ENCODE measurements around the gene DUSP10. TPM values are rescaled to one million over a fixed set of nuclear protein-coding genes. Genes with fewer than 3 reads are reported as not detected.
A peak's percentile ranks its signal among the peaks of the same experiment; 100 is the strongest.

DUSP10 gene
- total and polyA plus RNA-seq, 4 experiments from 2014 or later = 3.8 to 9.9 (median 4.3) TPM

DNA sequence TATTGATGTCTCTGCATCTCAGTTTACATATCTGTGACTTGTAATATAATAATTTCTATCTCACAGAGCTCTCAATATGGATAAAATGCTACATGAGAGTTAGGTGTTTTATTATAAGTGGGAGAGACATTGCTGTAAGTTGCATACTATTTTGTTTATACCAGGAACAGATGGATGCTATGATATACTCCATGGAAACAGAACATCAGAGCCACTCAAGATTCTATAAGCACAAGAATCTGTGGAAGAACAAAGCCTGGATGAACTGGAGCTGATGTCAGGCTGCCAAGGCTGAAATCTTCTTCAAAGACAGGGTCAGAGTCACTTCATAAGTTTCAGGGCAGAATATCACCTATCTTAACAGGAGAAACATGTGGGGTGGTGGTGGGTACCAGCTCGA is 30.2 kb downstream of the DUSP10 start:
- Histone ChIP-seq H3K27me3 (ENCODE audit: insufficient read depth, low read length) (no peaks in the 10 kb centered on the region), H3K4me1 (ENCODE audit: insufficient read depth, low read length) (peaks cover 98% of the 10 kb centered on the region), H3K9me3 (ENCODE audit: control insufficient read depth in 1 of 2, low read length in 2 of 2) (no peaks in the 10 kb centered on the region), H3K36me3 (ENCODE audit: insufficient read depth, low read length) (no peaks in the 10 kb centered on the region), H3K27ac (ENCODE audit: low read depth, low read length) (peak overlapping the region; percentile 70), H3K4me3 (ENCODE audit: low read length in 2 of 2) (no peak overlapping the region)
- no peaks in the 10 kb centered on the region for H3K27me3 Mint-ChIP-seq
- ChIA-PET POLR2A (ENCODE audit: partially characterized antibody) (interaction anchor here (1.0 to 8.8 kb wide), 11 partner anchors 11 to 1001 kb away, joined by 3 to 192 read pairs (median 8); partner anchors contain the start of genes AIDA, BROX and DUSP10), CTCF (ENCODE audit: partially characterized antibody) (interaction anchor here (1.6 to 1.8 kb wide), 2 partner anchors 18 to 21 kb away, joined by 5 read pairs; no protein-coding TSS in a partner anchor)
- intact Hi-C loops (cut with micrococcal nuclease) = loop anchor here (2.0 to 5.0 kb wide), 2 partner anchors 49 to 67 kb away; no protein-coding TSS in a partner anchor
- peaks cover 0 to 2% (median 0%) of the 10 kb centered on the region in 8 donors for H3K9me3 Mint-ChIP-seq
- peaks cover 56 to 95% (median 77%) of the 10 kb centered on the region in 4 donors for H3K4me1 Mint-ChIP-seq
- peaks cover 0 to 3% of the 10 kb centered on the region in 2 donors for H3K36me3 Mint-ChIP-seq
- peak overlapping the region; percentile 87 to 97 (median 93) for H3K27ac Mint-ChIP-seq
- H3K4me3 Mint-ChIP-seq = peak overlapping the region in 3 of 8 donors; percentile 27 to 72 (median 34)
- no peak for DNase-seq

DNA sequence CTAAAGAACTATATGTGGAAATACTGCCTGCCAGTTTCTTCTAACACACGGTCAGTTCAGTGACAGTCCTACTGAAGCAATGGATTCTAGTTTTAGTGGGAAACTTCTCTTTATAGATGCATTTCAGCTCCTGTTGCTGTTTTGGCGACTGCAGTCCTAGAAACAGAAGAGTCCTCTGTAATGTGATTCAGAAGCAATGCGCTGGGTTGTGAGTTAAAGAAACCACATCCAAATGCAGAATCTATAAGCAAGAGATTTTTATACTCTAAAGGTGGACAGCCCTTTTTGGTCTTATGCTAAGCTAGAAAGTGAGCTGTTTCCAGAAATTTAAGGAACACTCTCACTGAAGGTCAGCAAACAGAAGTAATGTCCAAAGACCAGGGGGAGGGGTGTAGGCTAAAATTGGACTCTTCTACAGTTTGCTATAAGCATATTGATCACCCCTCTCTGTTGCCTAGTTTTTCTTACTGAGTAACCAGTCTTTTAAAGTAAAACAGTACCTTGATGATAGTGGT is 30.8 kb downstream of the DUSP10 start:
- H3K36me3 ChIP-seq (ENCODE audit: insufficient read depth, low read length) = no peaks in the 10 kb centered on the region
- ChIA-PET POLR2A (ENCODE audit: partially characterized antibody) (interaction anchor here (0.7 to 8.8 kb wide), 3 partner anchors 26 to 90 kb away, joined by 3 to 192 read pairs (median 3); partner anchors contain the start of gene DUSP10), CTCF (ENCODE audit: partially characterized antibody) (interaction anchor here (1.6 to 3.9 kb wide), 2 partner anchors 20 to 30 kb away, joined by 5 to 18 read pairs; partner anchors contain the start of gene DUSP10)
- H3K4me1 ChIP-seq (ENCODE audit: insufficient read depth, low read length) = peaks cover 95% of the 10 kb centered on the region
- peaks cover 0 to 3% of the 10 kb centered on the region in 2 donors for H3K36me3 Mint-ChIP-seq
- H3K9me3 ChIP-seq (ENCODE audit: control insufficient read depth in 1 of 2, low read length in 2 of 2) = no peaks in the 10 kb centered on the region
- H3K27ac Mint-ChIP-seq = peak overlapping the region; percentile 87 to 97 (median 93)
- no peak for DNase-seq
- peak overlapping the region in 1 of 8 donors; percentile 72 for H3K4me3 Mint-ChIP-seq
- H3K27me3 ChIP-seq (ENCODE audit: insufficient read depth, low read length) = no peaks in the 10 kb centered on the region
- no peaks in the 10 kb centered on the region for H3K27me3 Mint-ChIP-seq
- H3K9me3 Mint-ChIP-seq = peaks cover 0 to 2% (median 0%) of the 10 kb centered on the region in 8 donors
- peak overlapping the region; percentile 70 for H3K27ac ChIP-seq (ENCODE audit: low read depth, low read length)
- intact Hi-C loops (cut with micrococcal nuclease) = loop anchor here (5.0 kb wide), 1 partner anchor 49 kb away; no protein-coding TSS in a partner anchor
- H3K4me1 Mint-ChIP-seq = peaks cover 57 to 93% (median 76%) of the 10 kb centered on the region in 4 donors
- no peak overlapping the region for H3K4me3 ChIP-seq (ENCODE audit: low read length in 2 of 2)

DNA sequence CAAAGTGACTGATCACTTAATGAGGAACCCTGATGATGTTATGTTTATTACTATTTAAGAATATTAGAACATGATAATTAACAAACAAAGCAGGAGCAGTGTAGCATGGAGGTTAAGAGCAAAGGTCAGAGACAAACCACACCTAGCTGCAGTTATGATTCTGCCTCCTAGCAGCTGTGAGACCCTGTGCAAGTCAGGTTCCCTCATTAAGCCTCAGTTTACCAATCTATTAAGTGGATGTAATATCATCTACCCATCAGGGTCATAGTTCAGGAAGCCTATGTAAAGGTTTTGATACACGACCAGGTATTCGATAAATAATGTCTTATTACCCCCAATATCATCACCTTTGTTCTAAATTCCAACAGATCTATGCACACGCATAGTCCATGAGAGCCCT is 32.0 kb downstream of the DUSP10 start:
- ChIA-PET POLR2A (ENCODE audit: partially characterized antibody) (interaction anchor here (1.0 to 8.8 kb wide), 2 partner anchors 32 to 67 kb away, joined by 3 to 192 read pairs; partner anchors contain the start of gene DUSP10), CTCF (ENCODE audit: partially characterized antibody) (interaction anchor here (0.9 to 3.9 kb wide), 3 partner anchors 9 to 141 kb away, joined by 3 to 18 read pairs (median 3); partner anchors contain the start of gene DUSP10)
- Histone ChIP-seq H3K4me3 (ENCODE audit: low read length in 2 of 2) (no peak overlapping the region), H3K27ac (ENCODE audit: low read depth, low read length) (peak overlapping the region; percentile 63), H3K4me1 (ENCODE audit: insufficient read depth, low read length) (peaks cover 82% of the 10 kb centered on the region), H3K9me3 (ENCODE audit: control insufficient read depth in 1 of 2, low read length in 2 of 2) (no peaks in the 10 kb centered on the region), H3K36me3 (ENCODE audit: insufficient read depth, low read length) (no peaks in the 10 kb centered on the region), H3K27me3 (ENCODE audit: insufficient read depth, low read length) (no peaks in the 10 kb centered on the region)
- intact Hi-C loops (cut with micrococcal nuclease) = loop anchor here (5.0 kb wide), 1 partner anchor 48 kb away; no protein-coding TSS in a partner anchor
- DNase-seq = no peak
- no peak overlapping the region for H3K4me3 Mint-ChIP-seq
- H3K36me3 Mint-ChIP-seq = peaks cover 6 to 9% of the 10 kb centered on the region in 2 donors
- peaks cover 53 to 89% (median 70%) of the 10 kb centered on the region in 4 donors for H3K4me1 Mint-ChIP-seq
- H3K9me3 Mint-ChIP-seq = peaks cover 0 to 2% (median 0%) of the 10 kb centered on the region in 8 donors
- H3K27ac Mint-ChIP-seq = peak overlapping the region in 6 of 7 donors; percentile 85 to 95 (median 92)
- no peaks in the 10 kb centered on the region for H3K27me3 Mint-ChIP-seq

DNA sequence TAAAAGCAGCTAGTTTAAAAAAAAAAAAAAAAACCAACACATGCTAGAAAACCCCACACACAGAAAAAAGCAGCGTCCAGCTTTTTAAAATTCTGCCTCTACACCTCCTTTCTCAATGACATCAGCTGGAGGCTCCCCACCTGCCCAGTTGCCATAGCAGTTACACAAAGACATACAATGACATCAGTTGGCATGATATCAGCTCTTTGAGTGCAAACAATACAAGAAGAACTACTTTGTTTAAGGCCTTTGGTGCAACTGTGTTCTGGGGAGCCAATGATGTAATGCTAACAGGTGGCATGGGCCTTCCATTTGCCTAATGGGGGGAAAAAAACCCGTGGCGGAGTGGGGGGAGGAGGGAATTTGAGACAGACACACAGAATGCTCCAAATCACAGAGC is 32.9 kb downstream of the DUSP10 start:
- intact Hi-C loops (cut with micrococcal nuclease) = loop anchor here (1.0 kb wide), 2 partner anchors 20 to 33 kb away; partner anchors contain the start of gene DUSP10
- peaks cover 74% of the 10 kb centered on the region for H3K4me1 ChIP-seq (ENCODE audit: insufficient read depth, low read length)
- ChIA-PET POLR2A (ENCODE audit: partially characterized antibody) (interaction anchor here (1.5 to 8.8 kb wide), 2 partner anchors 11 to 33 kb away, joined by 4 to 192 read pairs; partner anchors contain the start of gene DUSP10), CTCF (ENCODE audit: partially characterized antibody) (interaction anchor here (0.7 to 3.9 kb wide), 4 partner anchors 10 to 147 kb away, joined by 3 to 18 read pairs (median 4); partner anchors contain the start of gene DUSP10)
- no peaks in the 10 kb centered on the region for H3K27me3 Mint-ChIP-seq
- peak; percentile 64 to 94 (median 72) for DNase-seq
- H3K9me3 Mint-ChIP-seq = peaks cover 0 to 2% (median 0%) of the 10 kb centered on the region in 8 donors
- no peak overlapping the region for H3K4me3 ChIP-seq (ENCODE audit: low read length in 2 of 2)
- peak overlapping the region; percentile 85 to 95 (median 94) for H3K27ac Mint-ChIP-seq
- peaks cover 15 to 17% of the 10 kb centered on the region in 2 donors for H3K36me3 Mint-ChIP-seq
- peak overlapping the region in 3 of 8 donors; percentile 14 to 48 (median 41) for H3K4me3 Mint-ChIP-seq
- H3K27ac ChIP-seq (ENCODE audit: low read depth, low read length) = peak overlapping the region; percentile 63
- peaks cover 45 to 81% (median 64%) of the 10 kb centered on the region in 4 donors for H3K4me1 Mint-ChIP-seq
- no peaks in the 10 kb centered on the region for H3K9me3 ChIP-seq (ENCODE audit: control insufficient read depth in 1 of 2, low read length in 2 of 2)
- H3K27me3 ChIP-seq (ENCODE audit: insufficient read depth, low read length) = no peaks in the 10 kb centered on the region
- peaks cover 5% of the 10 kb centered on the region for H3K36me3 ChIP-seq (ENCODE audit: insufficient read depth, low read length)

DNA sequence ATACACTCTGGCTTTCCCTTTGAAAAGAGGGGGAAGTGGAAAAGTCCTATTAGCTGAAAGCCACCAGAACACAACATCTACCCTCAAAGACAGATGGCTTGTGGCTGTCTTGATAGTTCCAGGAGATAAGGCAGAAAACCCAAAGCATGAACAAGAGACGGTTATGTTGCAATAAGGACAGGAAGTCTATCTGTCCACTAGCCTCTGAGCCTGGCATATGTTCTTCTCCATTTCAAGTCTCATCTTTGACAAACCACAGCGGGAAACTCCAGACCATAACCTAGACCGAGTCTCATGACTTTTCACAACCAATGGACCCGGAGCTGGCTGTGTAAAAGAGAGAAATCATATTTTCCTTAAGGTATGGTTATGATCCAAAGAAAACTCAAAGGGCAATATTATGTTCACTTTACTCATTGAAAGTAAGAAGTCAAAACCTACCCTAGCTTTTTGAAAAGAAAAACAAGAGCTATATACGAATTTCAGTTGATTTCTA is 33.8 kb downstream of the DUSP10 start:
- Histone ChIP-seq H3K9me3 (ENCODE audit: control insufficient read depth in 1 of 2, low read length in 2 of 2) (no peaks in the 10 kb centered on the region), H3K36me3 (ENCODE audit: insufficient read depth, low read length) (peaks cover 5% of the 10 kb centered on the region), H3K27ac (ENCODE audit: low read depth, low read length) (peak overlapping the region; percentile 63), H3K27me3 (ENCODE audit: insufficient read depth, low read length) (no peaks in the 10 kb centered on the region), H3K4me3 (ENCODE audit: low read length in 2 of 2) (no peak overlapping the region), H3K4me1 (ENCODE audit: insufficient read depth, low read length) (peaks cover 65% of the 10 kb centered on the region)
- Mint-ChIP-seq H3K27me3 (no peaks in the 10 kb centered on the region), H3K36me3 (peaks cover 18 to 21% of the 10 kb centered on the region in 2 donors), H3K27ac (peak overlapping the region; percentile 85 to 95 (median 94)), H3K4me1 (peaks cover 43 to 73% (median 58%) of the 10 kb centered on the region in 4 donors), H3K4me3 (peak overlapping the region in 6 of 8 donors; percentile 0 to 48 (median 40)), H3K9me3 (peaks cover 0 to 2% (median 0%) of the 10 kb centered on the region in 8 donors)
- DNase-seq = peak; percentile 52 to 89 (median 63)
- ChIA-PET POLR2A (ENCODE audit: partially characterized antibody) (interaction anchor here (1.0 to 8.8 kb wide), 4 partner anchors 12 to 34 kb away, joined by 3 to 192 read pairs (median 4); partner anchors contain the start of gene DUSP10), CTCF (ENCODE audit: partially characterized antibody) (interaction anchor here (1.6 to 3.9 kb wide), 2 partner anchors 33 to 142 kb away, joined by 3 to 18 read pairs; partner anchors contain the start of gene DUSP10)
- intact Hi-C loops (cut with micrococcal nuclease) = loop anchor here (1.0 kb wide), 2 partner anchors 19 to 34 kb away; partner anchors contain the start of gene DUSP10

DNA sequence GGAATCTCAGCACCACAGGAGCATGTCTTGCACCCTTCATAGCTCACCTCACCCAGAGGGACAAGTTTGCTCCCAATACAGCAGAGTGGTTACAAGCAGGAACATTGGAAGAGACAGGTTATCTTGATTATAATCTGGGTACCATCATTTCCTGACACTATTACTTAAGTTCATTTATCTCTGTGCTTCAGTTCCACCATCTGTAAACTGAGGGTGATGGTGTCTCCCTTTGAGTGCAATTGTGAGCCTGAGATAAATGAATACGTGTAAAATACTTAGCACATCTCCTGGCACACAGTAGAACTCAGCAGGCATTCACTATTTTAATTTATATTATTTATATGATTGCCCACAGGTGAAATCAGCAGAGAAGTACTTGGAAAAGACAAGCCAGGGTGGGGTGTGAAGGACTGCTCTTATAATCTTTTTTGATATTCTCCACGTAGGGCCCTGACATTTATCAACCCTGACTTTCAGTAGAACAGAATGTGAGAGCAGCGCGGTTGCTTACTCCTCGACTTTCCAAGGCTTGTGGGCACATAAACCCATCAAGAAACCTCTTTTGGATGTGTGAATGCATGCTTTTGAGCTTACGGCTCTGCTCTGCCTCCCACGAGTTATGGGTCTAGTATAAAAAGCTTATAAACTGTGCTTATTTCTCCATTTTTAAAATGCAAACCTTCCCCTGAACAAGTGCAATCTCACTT is 34.9 kb downstream of the DUSP10 start:
- Mint-ChIP-seq H3K4me3 (peak overlapping the region in 1 of 8 donors; percentile 43), H3K4me1 (peaks cover 33 to 62% (median 48%) of the 10 kb centered on the region in 4 donors), H3K27ac (peak overlapping the region in 3 of 7 donors; percentile 29 to 72 (median 71)), H3K27me3 (no peaks in the 10 kb centered on the region), H3K9me3 (peaks cover 0 to 2% (median 0%) of the 10 kb centered on the region in 8 donors), H3K36me3 (peaks cover 24 to 26% of the 10 kb centered on the region in 2 donors)
- Histone ChIP-seq H3K4me1 (ENCODE audit: insufficient read depth, low read length) (peaks cover 55% of the 10 kb centered on the region), H3K4me3 (ENCODE audit: low read length in 2 of 2) (no peak overlapping the region), H3K36me3 (ENCODE audit: insufficient read depth, low read length) (peaks cover 5% of the 10 kb centered on the region), H3K27ac (ENCODE audit: low read depth, low read length) (no peak overlapping the region), H3K9me3 (ENCODE audit: control insufficient read depth in 1 of 2, low read length in 2 of 2) (no peaks in the 10 kb centered on the region), H3K27me3 (ENCODE audit: insufficient read depth, low read length) (no peaks in the 10 kb centered on the region)
- ChIA-PET CTCF (ENCODE audit: partially characterized antibody) (interaction anchor here (3.9 kb wide), 1 partner anchor 34 kb away, joined by 18 read pairs; the partner anchor contains the start of gene DUSP10), POLR2A (ENCODE audit: partially characterized antibody) (interaction anchor here (1.2 to 8.8 kb wide), 3 partner anchors 18 to 35 kb away, joined by 4 to 192 read pairs (median 5); partner anchors contain the start of gene DUSP10)
- intact Hi-C loops (cut with micrococcal nuclease) = no loop called here
- no peak for DNase-seq
